Suppressor macrophage (primary cell): ENCODE measurements around the gene SLC6A18.

ENCODE experiments used
- DNase-seq, 4 experiments: peaks; one replicate each; pipeline ENCODE4 v3.0.0-alpha.2; 2020 to 2022
- total RNA-seq, 17 experiments: gene quantifications; one replicate each; lab custom pipeline; 2026; ENCODE audit warnings: mixed read lengths in 6 of 17, inconsistent platforms in 3 of 17; lab: John Stamatoyannopoulos, UW

Gene SLC6A18, protein sequence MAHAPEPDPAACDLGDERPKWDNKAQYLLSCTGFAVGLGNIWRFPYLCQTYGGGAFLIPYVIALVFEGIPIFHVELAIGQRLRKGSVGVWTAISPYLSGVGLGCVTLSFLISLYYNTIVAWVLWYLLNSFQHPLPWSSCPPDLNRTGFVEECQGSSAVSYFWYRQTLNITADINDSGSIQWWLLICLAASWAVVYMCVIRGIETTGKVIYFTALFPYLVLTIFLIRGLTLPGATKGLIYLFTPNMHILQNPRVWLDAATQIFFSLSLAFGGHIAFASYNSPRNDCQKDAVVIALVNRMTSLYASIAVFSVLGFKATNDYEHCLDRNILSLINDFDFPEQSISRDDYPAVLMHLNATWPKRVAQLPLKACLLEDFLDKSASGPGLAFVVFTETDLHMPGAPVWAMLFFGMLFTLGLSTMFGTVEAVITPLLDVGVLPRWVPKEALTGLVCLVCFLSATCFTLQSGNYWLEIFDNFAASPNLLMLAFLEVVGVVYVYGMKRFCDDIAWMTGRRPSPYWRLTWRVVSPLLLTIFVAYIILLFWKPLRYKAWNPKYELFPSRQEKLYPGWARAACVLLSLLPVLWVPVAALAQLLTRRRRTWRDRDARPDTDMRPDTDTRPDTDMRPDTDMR
- 0 to 1.8 (median 0) reads per million in 17 experiments for total RNA-seq

DNA sequence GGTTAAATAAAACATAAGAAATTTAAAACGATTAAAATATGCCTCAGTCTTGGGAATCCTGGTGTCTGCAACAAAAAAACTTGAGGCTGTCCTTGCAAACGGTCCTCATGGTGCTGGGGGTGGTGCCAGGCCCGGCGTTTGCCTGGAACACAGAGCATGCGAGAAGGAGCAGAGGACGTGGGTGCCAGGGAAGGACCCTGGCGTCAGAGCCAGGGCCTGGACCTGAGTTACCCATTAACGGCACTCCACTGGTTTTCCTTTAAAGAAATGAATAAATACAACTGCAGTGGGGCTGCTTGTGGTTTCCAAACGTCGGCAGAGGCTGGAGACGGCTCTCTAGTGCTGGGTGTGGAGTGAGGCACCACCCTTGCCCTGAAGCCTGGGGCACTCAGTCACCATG is at the start of gene SLC6A18:
SLC6A18 (plus strand) TSS at position 301 of the 400 bp plus-strand sequence; CDS start at position 398, 97 bp downstream.
- no peak for DNase-seq

DNA sequence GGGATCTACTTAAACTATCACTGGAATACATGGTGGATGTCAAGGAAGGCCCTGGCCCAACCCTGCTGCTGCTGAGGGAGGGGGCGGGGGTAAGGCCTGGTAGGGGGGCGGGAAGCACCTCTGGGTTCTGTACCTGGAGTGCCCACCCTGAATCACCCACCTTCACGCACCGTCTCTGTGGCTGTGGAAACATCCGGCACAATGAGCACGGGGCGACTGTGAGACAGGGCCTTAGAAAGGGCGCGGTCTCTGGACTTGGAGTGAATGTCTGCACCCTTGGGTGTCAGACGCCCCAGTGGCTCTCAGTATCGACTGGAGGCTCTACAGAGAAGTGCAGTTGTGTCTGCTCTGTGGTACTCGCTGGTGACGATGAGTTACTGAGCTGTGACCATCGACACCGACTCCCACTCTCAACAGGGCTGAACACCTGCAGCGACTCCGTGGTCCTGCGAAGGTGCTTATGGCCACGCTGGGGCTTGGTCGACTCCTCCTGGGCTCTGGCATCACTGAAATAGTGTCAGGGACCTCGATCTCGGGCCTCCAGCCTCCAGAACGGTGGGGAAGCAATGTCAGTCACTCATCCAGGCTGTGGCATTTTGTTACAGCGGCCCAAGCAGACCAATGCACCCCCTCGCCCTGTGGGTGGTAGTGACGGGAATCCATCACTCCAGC is 49.2 kb upstream of the SLC6A18 start:
- no peak for DNase-seq

DNA sequence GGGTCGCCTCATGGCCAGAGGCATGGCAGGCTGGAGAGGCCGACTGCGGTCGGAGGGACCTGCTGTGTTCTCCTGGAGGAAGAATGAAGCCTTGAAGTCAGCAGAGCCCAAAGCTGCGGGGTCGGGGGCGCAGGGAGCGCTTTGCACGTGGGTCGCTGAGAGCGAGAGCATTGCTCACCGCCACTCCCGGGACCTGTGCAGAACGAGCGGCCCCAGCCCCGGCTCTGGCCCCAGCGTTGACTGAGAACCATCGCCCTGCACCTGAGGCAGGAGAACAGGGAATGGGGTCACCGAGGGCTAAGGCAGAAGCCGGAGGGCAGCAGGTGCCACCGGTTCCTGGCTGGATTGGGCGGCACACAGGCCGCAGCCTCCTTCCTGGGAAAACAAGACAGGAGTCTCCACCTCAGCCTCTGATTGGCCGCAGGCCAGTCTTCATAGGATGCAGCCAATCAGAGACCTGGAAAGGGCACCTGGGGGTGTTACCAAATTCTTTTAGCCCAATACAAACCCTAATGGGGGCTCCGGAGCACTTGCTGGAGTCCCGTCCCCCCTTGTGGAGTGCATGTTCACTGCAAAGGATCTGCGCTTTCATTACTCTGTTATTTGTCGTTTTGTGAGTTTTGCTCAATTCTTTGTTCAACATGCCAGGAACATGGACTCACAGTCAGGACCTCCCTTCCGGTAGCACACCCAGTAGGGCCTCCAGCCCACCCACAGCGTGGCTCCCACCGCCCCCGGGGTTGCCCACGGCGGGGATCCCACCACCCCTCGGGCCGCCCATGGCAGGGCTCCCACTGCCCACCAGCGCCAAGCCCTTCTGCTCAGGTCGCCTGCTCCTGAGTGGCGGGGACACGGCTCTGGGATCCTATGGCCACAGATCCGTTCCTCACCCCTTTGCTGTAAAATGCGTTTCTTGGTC is 48.4 kb upstream of the SLC6A18 start:
- no peak for DNase-seq

DNA sequence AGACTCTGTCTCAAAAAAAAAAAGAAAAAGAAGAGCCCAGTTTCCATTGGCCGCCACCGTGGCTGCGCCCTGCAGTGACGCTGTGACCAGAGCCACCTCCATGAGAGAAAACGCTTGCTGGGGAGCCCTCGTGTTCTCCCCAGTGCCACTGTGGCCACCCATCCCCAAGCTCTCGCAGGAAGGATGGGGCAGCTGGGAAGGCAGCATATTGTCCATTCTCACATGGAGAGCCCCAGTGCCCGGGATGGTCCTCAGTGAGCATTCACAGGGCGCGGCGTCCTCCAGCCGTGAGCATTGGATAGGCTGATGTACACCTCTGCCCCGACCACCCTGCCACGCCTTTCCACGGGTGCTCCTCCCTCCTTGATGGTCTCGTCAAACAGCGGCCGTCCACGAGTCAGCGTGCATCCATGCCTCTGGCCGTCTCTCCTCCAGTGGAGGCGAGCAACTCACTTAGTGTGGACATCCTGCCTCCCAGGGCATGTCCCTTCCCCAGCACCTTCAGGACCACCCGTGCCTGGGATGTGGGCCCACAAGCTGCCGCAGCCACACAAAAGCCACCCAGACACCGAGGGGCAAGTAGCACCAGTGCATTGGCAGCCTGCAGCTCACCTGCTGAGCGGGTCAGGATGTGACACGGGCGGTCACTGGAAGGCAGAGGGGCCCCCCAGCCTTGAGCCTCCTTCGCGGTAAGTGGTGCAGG is 47.2 kb upstream of the SLC6A18 start:
- DNase-seq = no peak

DNA sequence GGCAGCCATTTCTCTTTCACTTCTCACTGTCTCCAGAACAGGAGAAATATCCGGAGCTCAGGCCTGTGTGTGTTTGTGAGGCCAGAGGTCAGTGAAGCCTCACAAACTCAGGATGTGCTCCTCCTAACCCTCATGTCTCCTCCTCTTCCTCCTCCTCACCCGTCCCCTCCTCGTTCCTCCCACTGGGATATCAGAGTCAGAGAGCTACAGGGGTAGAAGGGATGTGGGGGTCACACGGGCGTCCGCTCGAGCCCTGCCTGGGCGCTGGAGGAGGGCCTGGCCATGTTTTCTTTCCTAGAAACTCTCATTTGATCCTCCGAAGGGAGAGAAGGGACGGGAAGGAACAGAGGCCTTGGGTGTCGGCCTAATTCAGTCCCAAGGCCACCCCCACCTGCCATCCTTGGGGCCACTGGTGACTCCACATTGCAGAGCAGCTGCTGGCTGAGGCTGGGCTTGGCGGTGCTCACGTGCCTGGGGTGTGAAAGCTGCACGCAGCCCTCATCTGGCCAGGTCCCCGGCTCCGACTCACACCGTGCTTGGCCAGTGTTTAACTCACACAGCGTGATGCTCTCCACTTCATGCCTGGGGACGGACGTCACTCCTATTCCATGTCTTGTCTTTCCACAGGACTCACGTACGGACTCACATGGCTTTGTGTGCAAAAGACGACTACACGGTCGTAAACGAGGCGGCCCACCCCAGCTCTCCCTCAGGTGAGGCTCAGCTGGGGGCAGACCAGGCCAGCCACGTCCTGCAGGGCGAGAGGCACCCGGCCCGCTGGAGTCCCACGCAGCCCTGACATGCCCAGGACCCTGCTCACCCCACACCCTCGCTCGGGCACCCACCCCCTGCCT is 46.4 kb upstream of the SLC6A18 start:
- DNase-seq = no peak

DNA sequence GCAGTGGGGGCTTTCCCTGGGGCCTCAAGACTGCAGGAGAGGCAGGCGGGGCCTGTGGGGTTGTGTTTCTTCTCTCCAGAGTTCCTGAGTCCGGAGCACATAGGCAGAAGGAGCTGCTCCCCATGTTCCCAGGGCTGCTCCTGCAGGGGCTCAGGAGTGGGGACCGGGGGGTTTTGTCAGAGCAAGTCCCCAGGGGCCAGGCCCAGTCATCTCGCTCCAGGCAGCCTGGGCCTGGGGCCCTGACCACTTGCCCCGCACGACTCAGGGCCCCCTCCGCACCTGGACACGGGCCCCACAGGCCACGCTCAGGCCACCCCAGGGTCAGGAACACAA is 45.8 kb upstream of the SLC6A18 start:
- DNase-seq = no peak

DNA sequence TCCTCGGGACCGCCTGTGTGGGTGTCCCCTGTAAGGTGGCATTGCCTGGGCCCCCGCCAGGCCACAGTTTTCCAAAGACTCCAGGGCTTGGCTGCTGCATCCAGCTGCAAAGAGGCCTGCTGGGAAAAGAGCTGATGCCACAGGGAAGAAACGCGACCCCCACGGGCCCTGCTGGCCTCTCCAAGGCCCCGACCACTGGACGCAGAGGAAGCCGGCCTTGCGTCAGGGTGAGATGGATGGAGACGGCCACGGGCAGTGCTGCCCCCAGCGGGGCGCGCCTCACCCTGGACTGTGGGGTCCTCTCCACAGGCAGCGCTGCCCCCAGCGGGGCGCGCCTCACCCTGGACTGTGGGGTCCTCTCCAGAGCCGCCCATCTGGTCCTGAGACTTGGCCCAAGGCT is 45.1 kb upstream of the SLC6A18 start:
- no peak for DNase-seq

DNA sequence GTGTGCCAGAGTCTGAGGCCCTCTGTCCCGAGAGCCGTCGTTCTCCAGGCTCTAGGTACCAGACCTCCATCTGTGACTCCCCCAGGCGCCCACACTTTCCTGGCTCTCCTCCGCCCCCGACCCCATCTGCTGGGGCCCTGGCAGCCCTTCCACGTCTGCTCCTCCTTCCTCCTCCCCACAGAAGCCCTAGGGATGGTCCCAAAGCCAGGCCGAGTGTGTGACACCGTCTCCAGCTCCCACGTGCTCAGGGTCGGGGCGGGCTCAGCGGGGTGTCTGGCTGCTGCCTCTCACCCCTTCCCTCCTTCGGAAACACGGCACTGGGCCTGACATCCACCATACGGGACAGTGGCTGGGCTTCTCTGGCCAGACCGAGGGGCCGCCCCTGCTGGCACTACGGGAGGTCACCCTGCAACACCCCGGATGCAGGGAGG is 44.3 kb upstream of the SLC6A18 start:
- DNase-seq = no peak

DNA sequence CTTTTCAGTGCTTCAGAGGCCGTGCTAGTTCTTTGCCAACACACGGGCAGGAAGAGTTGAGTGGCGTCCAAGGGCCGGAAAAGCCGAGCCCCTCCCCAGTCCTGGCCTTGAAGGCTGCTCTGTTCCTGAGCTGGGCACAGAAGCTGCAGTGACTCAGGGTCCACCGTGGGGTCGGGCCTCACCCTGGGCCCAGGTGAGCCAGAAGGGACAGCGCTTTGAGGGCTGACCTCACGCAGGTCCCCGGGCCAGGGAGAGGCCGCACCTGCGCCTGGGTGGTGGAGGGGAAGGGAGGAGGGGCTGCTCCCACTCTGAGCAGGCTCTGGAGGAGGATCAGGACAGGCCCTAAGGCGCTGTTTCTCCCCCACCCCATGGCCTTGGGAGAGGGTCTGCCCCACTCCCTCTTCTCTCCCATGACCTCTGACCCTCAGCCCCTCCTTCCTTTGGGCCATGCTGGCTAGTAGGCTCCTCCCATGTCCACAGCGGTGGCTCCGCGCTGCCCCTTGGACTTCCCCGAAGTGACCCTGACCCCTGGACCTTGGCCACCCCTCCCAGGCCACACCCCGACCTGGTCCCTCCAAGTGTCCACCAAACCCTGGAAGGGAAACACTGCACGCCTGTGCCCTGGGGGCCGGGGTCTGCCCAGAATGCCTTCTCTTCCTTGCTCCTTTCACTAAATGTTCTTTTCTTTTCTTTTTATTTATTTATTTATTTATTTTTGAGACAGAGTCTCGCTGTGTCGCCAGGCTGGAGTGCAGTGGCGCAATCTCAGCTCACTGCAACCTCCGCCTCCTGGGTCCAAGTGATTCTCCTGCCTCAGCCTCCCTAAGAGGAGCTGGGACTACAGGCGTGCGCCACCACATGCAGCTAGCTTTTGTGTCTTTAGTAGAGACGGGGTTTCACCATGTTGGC is 43.5 kb upstream of the SLC6A18 start:
- DNase-seq = no peak

DNA sequence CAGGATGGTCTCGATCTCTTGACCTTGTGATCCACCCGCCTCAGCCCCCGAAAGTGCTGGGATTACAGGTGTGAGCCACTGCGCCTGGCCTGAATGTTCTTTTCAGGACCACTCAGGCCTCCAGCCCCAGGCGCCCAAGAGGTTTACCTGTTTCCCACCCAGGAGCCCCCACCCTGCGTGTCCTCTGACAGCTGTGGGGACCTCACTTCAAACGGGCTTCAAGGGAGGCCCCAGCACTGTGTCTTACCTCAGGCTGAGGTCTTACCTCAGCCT is 42.9 kb upstream of the SLC6A18 start:
- DNase-seq = no peak

DNA sequence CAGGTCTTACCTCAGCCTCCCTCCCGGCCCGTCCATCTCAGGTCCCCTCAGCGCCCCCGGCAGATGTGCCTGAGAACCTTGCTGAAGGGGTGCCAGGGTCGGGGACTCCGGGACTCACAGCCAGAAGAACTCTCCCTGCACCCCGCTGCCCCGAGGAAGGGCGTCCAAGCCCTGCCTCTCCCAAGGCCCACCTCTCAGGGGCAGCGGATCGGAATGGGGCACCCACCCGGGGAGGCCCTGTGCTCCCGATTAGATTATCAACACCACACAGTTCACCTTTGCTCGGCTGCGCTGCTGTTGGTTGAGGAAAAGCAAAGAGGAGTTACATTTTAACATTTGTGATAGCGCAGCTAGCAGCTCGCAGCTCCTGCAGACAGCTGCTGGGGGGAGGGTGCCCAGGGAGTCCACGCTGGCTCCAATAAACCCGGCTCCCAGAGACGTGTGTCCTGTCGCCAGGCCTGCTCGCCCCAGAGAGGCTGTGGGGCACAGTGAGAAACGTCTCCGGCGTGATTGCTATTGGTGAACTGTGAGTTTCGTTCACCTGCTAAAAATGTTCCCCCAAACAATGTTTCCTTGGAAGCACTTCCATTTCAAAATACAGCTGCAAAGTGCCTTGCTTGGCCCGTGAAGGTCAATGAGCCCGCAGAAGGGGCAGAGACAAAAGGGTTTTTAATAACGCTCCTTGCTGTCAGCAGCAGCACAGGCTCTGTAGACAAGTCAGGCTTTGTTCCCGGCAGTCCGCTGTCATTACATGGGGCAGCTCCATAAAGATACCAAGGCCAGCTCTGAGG is 42.4 kb upstream of the SLC6A18 start:
- no peak for DNase-seq

DNA sequence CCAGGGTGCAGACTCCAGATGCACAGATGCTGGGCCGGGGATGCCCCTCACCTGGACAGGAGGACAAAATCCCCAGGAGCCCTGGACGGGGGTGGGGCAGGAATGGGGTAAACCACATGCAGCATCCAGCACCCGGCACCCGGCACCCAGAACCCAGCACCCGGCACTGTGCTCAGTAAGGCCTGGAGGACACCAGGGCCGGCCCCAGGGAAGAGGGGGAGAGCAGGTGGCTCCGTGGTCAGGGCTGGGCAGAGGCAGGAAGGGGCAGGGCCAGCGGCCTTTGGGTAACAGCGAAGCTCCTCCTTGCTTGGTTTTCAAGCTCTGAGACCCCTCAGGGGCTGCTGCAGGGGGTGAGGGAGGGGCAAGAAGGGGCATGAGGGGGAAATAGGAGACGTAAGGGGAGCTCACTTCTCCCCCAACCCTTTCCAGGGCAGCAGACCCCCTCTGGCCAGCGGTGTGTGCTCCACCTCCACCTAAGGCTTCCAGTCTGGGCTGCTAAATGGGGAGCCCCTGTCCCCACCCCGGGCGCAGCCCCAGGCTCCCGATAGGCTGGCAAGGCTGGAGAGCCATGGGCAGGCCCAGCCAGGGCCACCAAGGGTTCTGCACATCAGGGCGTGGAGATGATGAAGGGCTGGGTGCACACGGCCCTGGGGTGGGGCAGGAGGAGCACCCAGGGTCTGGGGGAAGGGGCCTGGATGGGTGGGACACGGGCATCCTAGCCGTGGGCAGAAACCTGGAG is 41.6 kb upstream of the SLC6A18 start:
- no peak for DNase-seq

DNA sequence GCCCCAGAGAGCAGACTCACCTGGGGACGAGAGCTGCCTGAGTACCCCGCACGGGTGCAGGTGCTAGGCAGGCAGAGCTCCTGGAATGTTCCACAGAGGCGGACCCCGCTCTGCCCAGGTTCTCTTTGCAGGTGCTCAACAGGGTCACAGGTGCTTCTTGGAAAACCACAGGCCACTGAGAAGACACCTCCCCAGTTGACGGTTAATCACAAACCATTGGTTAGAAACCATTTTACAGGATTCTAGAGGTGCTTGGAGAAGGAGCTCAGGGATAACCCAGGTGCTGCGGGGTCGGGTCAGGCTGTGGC is 41.1 kb upstream of the SLC6A18 start:
- no peak for DNase-seq

DNA sequence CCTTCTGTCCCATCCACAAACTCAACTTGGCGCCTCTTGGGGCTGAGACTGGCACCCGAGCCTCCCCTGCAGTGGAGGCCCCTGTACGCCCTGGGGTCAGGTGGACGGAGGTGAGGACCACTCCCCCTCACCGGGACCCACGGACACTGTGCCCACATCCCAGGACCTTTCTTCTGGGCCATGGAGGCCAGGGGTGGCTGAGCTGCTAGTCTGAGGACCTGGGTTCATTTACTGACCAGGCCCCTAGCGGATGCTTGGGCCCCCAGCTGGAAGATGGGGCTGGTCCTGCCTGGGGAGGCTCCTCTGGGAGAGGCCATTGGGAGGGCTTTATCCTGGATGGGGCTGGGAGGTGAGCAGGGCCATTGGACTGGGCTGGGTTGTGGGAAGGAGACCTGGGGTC is 40.7 kb upstream of the SLC6A18 start:
- DNase-seq = no peak

DNA sequence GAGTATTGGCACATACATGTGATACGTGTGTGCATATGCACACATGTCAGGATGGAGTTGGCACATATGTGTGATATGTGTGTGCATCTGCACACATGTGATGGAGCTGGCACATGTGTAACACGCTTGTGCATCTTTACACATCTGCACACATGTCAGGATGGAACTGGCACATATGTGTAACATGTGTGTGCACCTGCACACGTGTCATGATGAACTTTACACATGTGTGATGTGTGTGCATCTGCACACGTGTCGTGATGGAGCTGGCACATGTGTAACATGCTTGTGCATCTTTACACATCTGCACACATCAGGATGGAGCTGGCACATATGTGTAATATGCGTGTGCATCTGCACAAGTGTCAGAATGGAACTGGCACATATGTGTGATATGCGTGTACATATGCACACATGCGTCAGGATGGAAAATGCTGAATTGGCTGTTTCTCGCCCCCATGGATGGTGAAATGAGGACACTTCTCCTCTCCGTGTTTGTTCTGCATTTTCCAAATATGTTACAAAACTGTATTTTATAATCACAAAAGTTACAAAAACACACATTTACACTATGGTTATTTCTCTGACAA is 40.0 kb upstream of the SLC6A18 start:
- peak in 2 of 4 experiments; percentile 9 to 22 for DNase-seq

DNA sequence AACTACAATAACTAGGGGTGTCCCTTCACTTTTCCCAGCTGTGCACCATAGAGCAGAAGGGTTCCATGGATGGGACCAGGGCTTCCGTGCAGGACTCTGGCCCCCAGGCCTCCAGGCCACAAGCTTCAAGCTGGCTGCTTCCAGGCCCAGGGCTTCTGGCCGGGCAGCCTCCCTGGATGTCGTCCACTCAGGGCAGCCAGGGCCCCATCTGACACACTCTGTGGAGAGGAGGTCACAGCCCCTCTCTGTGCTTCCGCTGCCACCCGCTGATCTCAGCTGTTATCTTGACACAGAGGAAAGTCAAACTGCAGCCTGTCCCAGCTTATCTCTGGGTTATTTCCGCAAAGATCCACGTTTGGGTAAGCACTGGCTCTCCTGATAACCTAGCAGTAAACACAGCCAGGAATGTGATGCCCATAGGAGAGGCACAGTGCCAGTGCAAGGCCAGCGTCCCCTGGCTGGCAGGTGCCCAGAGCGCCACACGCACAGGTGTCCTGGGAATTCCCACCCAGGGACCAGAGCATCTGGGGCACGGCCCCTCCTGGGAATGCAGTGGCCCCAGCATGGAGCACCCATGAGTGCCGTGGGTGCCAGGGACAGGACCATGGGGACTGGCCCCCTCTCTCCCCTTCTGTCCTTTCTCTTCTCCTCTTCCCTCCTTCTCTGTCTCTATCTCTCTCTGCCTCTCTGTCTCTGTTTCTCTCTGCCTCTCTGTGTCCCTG is 39.4 kb upstream of the SLC6A18 start:
- DNase-seq = no peak

DNA sequence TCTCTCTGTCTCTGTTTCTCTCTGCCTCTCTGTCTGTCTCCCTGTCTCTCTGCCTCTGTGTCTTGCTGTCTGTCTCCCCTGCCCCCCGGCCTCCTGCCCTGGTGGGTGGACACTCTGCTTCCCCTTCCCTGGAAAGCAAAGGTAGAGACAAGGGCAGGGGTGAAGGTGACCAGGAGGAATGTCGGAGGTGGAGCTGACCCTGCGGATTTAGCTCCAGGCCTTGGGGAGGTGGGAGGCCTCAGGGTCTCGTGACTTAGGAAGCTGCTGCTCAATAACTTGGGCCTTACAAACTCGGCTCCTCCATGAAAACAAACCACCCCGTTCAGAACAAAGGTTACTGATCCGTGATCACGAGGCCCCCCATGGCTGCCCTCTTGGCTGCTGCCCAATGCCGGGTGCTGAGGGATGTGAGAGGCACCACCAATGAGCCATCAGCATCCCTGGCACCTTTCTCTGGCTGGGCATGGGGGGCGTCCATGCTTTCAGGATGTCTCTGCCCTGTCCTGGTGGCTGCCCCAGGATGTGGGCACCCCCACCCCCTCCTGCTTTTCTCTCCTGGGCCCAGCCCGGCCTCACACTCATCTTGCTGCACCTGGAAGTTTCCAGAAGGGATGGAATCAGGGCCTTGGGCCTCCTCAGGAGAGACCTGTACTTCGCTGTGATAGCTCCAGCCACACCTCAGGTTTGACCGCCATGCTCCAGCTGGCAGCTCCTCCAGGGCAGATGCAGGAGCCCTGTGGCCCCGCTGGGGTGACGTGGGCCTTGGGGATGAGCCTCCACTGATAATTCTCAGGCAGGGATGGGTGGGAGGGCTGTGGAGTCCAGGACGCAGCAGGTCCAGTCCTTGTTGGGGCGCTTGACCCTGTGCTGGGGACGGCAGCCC is 38.6 kb upstream of the SLC6A18 start:
- DNase-seq = no peak
